Measurements from ENCODE around the gene IER3IP1. TPM values are rescaled to one million over a fixed set of nuclear protein-coding genes. Genes with fewer than 3 reads are reported as not detected.

Gene IER3IP1
- total RNA-seq, 6 experiments from 2014 or later, result 15.0 to 20.0 (median 18.3) TPM

GRCh38 chr18:47151439-47151838, 24.7 kb downstream of the IER3IP1 start:
- Mint-ChIP-seq H3K9me3 (no peaks in the 10 kb centered on the region), H3K4me3 (peak overlapping the region; percentile 94), H3K27me3 (ENCODE audit: insufficient read depth) (no peaks in the 10 kb centered on the region), H3K27ac (peak overlapping the region; percentile 93), H3K36me3 (ENCODE audit: low read depth) (peaks cover 17% of the 10 kb centered on the region; the same call in 1 of the 2 replicates), H3K4me1 (ENCODE audit: low read depth) (peaks cover 38% of the 10 kb centered on the region)
- TF ChIP-seq CTCF (IDR thresholded peaks at IDR 0.05), result no peak
- DNase-seq, result no peak

GRCh38 chr18:47150824-47151366, 25.3 kb downstream of the IER3IP1 start:
- Mint-ChIP-seq H3K27ac (peak overlapping the region; percentile 93), H3K4me1 (ENCODE audit: low read depth) (peaks cover 38% of the 10 kb centered on the region), H3K9me3 (no peaks in the 10 kb centered on the region), H3K4me3 (peak overlapping the region; percentile 94), H3K36me3 (ENCODE audit: low read depth) (peaks cover 22% of the 10 kb centered on the region), H3K27me3 (ENCODE audit: insufficient read depth) (no peaks in the 10 kb centered on the region)
- TF ChIP-seq CTCF (IDR thresholded peaks at IDR 0.05), result no peak
- DNase-seq, result no peak

- H3K4me3 Mint-ChIP-seq, result peak within 1 kb of the TSS; percentile 94
- H3K27ac Mint-ChIP-seq, result peak within 1 kb of the TSS; percentile 93
- 0 out of 2 replicates have a peak, but pooled peaks have one; percentile 24 for TF ChIP-seq CTCF (IDR thresholded peaks at IDR 0.05)
- H3K27me3 Mint-ChIP-seq (ENCODE audit: insufficient read depth), result no peaks in the 10 kb centered on the region
- peaks cover 38% of the 10 kb centered on the region for H3K4me1 Mint-ChIP-seq (ENCODE audit: low read depth)
- peaks cover 28% of the 10 kb centered on the region for H3K36me3 Mint-ChIP-seq (ENCODE audit: low read depth)
- peak; percentile 65 for DNase-seq
- H3K9me3 Mint-ChIP-seq, result no peaks in the 10 kb centered on the region
Measured at GRCh38 chr18:47150029-47150823, 25.9 kb downstream of the IER3IP1 start, which contains the start of gene HDHD2. TSS of gene HDHD2 (minus strand) at chr18:47150500. CDS start at chr18:47136439, 14,061 bp downstream.

- Mint-ChIP-seq H3K4me3 (peak overlapping the region; percentile 94), H3K36me3 (ENCODE audit: low read depth) (peaks cover 27% of the 10 kb centered on the region), H3K27ac (peak overlapping the region; percentile 93), H3K27me3 (ENCODE audit: insufficient read depth) (no peaks in the 10 kb centered on the region), H3K9me3 (no peaks in the 10 kb centered on the region), H3K4me1 (ENCODE audit: low read depth) (peaks cover 38% of the 10 kb centered on the region)
- DNase-seq, result no peak
- no peak; the same call in 1 of the 2 replicates for TF ChIP-seq CTCF (IDR thresholded peaks at IDR 0.05)
Measured at GRCh38 chr18:47149457-47150028, 26.6 kb downstream of the IER3IP1 start.

- Mint-ChIP-seq H3K9me3 (no peaks in the 10 kb centered on the region), H3K27me3 (ENCODE audit: insufficient read depth) (no peaks in the 10 kb centered on the region), H3K4me3 (no peak overlapping the region), H3K36me3 (ENCODE audit: low read depth) (peaks cover 19% of the 10 kb centered on the region), H3K27ac (no peak overlapping the region), H3K4me1 (ENCODE audit: low read depth) (peaks cover 32% of the 10 kb centered on the region)
- TF ChIP-seq CTCF (IDR thresholded peaks at IDR 0.05), result no peak
- no peak for DNase-seq
Measured at GRCh38 chr18:47146206-47146605, 30.0 kb downstream of the IER3IP1 start.
